ENCODE measurements around the gene CES4A.

- no peak for TF ChIP-seq POLR2A (IDR thresholded peaks at IDR 0.05; ENCODE audit: low read depth, low read length)
- TF ChIP-seq POLR2AphosphoS5 (IDR thresholded peaks at IDR 0.05; ENCODE audit: low read depth, low read length), result no peak
- TF ChIP-seq TAF1 (IDR thresholded peaks at IDR 0.05; ENCODE audit: low read depth, low read length), result no peak
- TF ChIP-seq SPI1 (IDR thresholded peaks at IDR 0.05; ENCODE audit: low read depth, low read length), result no peak
- no peak for TF ChIP-seq POU2F2 (IDR thresholded peaks at IDR 0.05; ENCODE audit: low read depth, low read length)
These were observed 8.1 kb downstream of the CES4A start for GRCh38 chr16:66996324-66996982.
